HEK293 (cell line): ENCODE data around the gene SCAMP5.

ENCODE experiments used
- EGR2 ChIP-seq: fragments of 450-650 bp; formaldehyde crosslinking; IDR thresholded peaks from 2 replicates; pipeline ENCODE4 v1.5.1; 2016; ENCODE audit warnings: low read depth, missing biosample characterization, missing genetic modification characterization
- FEZF1 ChIP-seq: fragments of 450-650 bp; formaldehyde crosslinking; IDR thresholded peaks from 2 replicates; pipeline ENCODE4 v1.5.1; 2016; ENCODE audit warnings: missing biosample characterization, missing genetic modification characterization
- GLIS2 ChIP-seq: fragments of 450-650 bp; formaldehyde crosslinking; IDR thresholded peaks from 2 replicates; pipeline ENCODE4 v1.5.1; 2016; ENCODE audit warnings: missing biosample characterization, missing genetic modification characterization
- OVOL3 ChIP-seq: fragments of 450-650 bp; formaldehyde crosslinking; IDR thresholded peaks from 2 replicates; pipeline ENCODE4 v1.5.1; 2016; ENCODE audit warnings: missing biosample characterization, missing genetic modification characterization
- RBAK ChIP-seq: fragments of 450-650 bp; formaldehyde crosslinking; IDR thresholded peaks from 2 replicates; pipeline ENCODE4 v1.5.1; 2016; ENCODE audit warnings: missing biosample characterization, missing genetic modification characterization
- SCRT2 ChIP-seq: fragments of 450-650 bp; formaldehyde crosslinking; IDR thresholded peaks from 2 replicates; pipeline ENCODE4 v1.5.1; 2016; ENCODE audit warnings: missing biosample characterization, missing genetic modification characterization
- SP7 ChIP-seq: fragments of 450-650 bp; formaldehyde crosslinking; IDR thresholded peaks from 2 replicates; pipeline ENCODE4 v1.5.1; 2016; ENCODE audit warnings: missing biosample characterization, missing genetic modification characterization
- TRIM28 ChIP-seq: IDR thresholded peaks from 2 replicates; pipeline ENCODE4 v1.6.1; 2011; ENCODE audit warnings: low read length, control low read depth, borderline replicate concordance
- ZBTB7A ChIP-seq: fragments of 450-650 bp; formaldehyde crosslinking; IDR thresholded peaks from 2 replicates; pipeline ENCODE4 v1.5.1; 2016; ENCODE audit warnings: low read depth, missing biosample characterization, missing genetic modification characterization
- ZEB2 ChIP-seq: fragments of 450-650 bp; formaldehyde crosslinking; IDR thresholded peaks from 2 replicates; pipeline ENCODE4 v1.5.1; 2016; ENCODE audit warnings: missing biosample characterization, missing genetic modification characterization
- ZFHX2 ChIP-seq: fragments of 450-650 bp; formaldehyde crosslinking; conservative IDR thresholded peaks from 2 replicates; pipeline ENCODE4 v1.5.1; 2016; ENCODE audit warnings: missing biosample characterization, missing genetic modification characterization
- ZNF112 ChIP-seq: fragments of 450-650 bp; formaldehyde crosslinking; IDR thresholded peaks from 2 replicates; pipeline ENCODE4 v1.5.0; 2017; ENCODE audit warnings: missing biosample characterization, missing genetic modification characterization
- ZNF132 ChIP-seq: fragments of 450-650 bp; formaldehyde crosslinking; IDR thresholded peaks from 2 replicates; pipeline ENCODE4 v1.5.1; 2017; ENCODE audit warnings: missing biosample characterization, missing genetic modification characterization, borderline replicate concordance
- ZNF292 ChIP-seq: fragments of 450-650 bp; formaldehyde crosslinking; IDR thresholded peaks from 2 replicates; pipeline ENCODE4 v1.5.1; 2016; ENCODE audit warnings: low read depth, missing biosample characterization, missing genetic modification characterization, borderline replicate concordance
- ZNF335 ChIP-seq: fragments of 450-650 bp; formaldehyde crosslinking; conservative IDR thresholded peaks from 2 replicates; pipeline ENCODE4 v1.5.1; 2016; ENCODE audit warnings: missing biosample characterization, missing genetic modification characterization
- ZNF433 ChIP-seq: fragments of 450-650 bp; formaldehyde crosslinking; IDR thresholded peaks from 2 replicates; pipeline ENCODE4 v1.5.1; 2016; ENCODE audit warnings: missing biosample characterization, missing genetic modification characterization, low read depth
- ZNF529 ChIP-seq: fragments of 450-650 bp; formaldehyde crosslinking; IDR thresholded peaks from 2 replicates; pipeline ENCODE4 v1.5.1; 2017; ENCODE audit warnings: missing genetic modification characterization, missing biosample characterization; ENCODE audit not compliant: insufficient replicate concordance
- ZNF560 ChIP-seq: fragments of 450-650 bp; formaldehyde crosslinking; IDR thresholded peaks from 2 replicates; pipeline ENCODE4 v1.5.1; 2017; ENCODE audit warnings: missing biosample characterization, missing genetic modification characterization, borderline replicate concordance
- ZNF561 ChIP-seq: fragments of 450-650 bp; IDR thresholded peaks from 2 replicates; pipeline ENCODE4 v1.5.1; 2018; ENCODE audit warnings: missing biosample characterization, missing genetic modification characterization, borderline replicate concordance
- ZNF660 ChIP-seq: fragments of 450-650 bp; IDR thresholded peaks from 2 replicates; pipeline ENCODE4 v1.5.1; 2018; ENCODE audit warnings: missing biosample characterization, mild to moderate bottlenecking, missing genetic modification characterization
- ZNF777 ChIP-seq: fragments of 450-650 bp; formaldehyde crosslinking; IDR thresholded peaks from 2 replicates; pipeline ENCODE4 v1.5.1; 2017; ENCODE audit warnings: missing biosample characterization, missing genetic modification characterization, borderline replicate concordance
- ZNF792 ChIP-seq: fragments of 450-650 bp; formaldehyde crosslinking; IDR thresholded peaks from 2 replicates; pipeline ENCODE4 v1.5.1; 2016; ENCODE audit warnings: missing biosample characterization, missing genetic modification characterization
- TF ChIP-seq, protein P1 (sequence below): fragments of 450-650 bp; formaldehyde crosslinking; IDR thresholded peaks from 2 replicates; pipeline ENCODE4 v1.5.1; 2016; ENCODE audit warnings: missing biosample characterization, missing genetic modification characterization
- TF ChIP-seq, protein P2 (sequence below): fragments of 450-650 bp; formaldehyde crosslinking; IDR thresholded peaks from 2 replicates; pipeline ENCODE4 v1.5.1; 2016; ENCODE audit warnings: missing biosample characterization, missing genetic modification characterization
- TF ChIP-seq, protein P3 (sequence below): fragments of 450-650 bp; formaldehyde crosslinking; IDR thresholded peaks from 2 replicates; pipeline ENCODE4 v1.5.1; 2016; ENCODE audit warnings: missing biosample characterization, missing genetic modification characterization
- TF ChIP-seq, protein P4 (sequence below): fragments of 450-650 bp; formaldehyde crosslinking; IDR thresholded peaks from 2 replicates; pipeline ENCODE4 v1.5.1; 2016; ENCODE audit warnings: missing biosample characterization, missing genetic modification characterization
- TF ChIP-seq, protein P5 (sequence below): fragments of 450-650 bp; formaldehyde crosslinking; conservative IDR thresholded peaks from 2 replicates; pipeline ENCODE4 v1.5.1; 2016; ENCODE audit warnings: low read depth, missing biosample characterization, missing genetic modification characterization
- TF ChIP-seq, protein P6 (sequence below): fragments of 450-650 bp; formaldehyde crosslinking; IDR thresholded peaks from 2 replicates; pipeline ENCODE4 v1.5.1; 2017; ENCODE audit warnings: missing biosample characterization, missing genetic modification characterization

The SCAMP5 gene

DNA sequence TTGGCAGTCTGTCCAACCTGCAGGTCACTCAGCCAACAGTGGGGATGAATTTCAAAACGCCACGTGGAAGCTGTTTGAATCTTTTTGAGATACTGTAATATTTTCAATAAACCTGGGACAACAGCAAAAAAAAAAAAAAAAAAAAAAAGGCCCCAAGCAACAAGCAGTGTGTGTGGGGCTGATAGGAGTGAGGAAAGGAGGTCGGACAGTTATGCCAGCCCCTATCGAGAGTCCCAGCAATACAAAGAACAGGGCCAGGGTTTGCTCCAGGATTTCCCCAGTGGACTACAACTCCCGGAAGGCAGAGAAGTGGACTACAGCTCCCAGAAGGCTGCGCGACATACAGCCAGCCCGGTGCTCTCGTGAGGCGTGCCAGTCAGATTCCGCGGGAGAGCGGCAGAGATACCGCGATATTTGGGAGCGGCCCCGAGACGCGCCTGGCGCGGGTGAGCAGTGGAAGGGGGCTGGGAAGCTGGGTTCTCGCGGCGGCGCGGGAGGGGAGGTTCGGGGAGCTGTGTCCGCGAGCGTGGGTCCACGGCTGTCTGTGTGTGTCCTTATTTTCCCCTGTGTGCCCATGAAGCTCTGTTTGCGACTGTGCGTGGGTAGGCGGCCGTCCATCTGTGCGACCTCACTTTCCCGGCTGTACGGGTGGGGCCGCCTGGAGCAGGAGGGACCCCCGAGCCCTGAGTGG lies 28.0 kb downstream of the SCAMP5 start, which contains the start of gene PPCDC (continued):
- TF ChIP-seq, protein P1, sequence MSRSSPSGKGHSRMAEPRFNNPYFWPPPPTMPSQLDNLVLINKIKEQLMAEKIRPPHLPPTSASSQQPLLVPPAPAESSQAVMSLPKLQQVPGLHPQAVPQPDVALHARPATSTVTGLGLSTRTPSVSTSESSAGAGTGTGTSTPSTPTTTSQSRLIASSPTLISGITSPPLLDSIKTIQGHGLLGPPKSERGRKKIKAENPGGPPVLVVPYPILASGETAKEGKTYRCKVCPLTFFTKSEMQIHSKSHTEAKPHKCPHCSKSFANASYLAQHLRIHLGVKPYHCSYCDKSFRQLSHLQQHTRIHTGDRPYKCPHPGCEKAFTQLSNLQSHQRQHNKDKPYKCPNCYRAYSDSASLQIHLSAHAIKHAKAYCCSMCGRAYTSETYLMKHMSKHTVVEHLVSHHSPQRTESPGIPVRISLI (tag by site-specific recombination) = no peak; the same call in 1 of the 2 replicates
- peak; percentile 77; the same call in 1 of the 2 replicates for TF ChIP-seq ZNF792 (tag by site-specific recombination)
- peak; percentile 94 for TF ChIP-seq ZNF335 (tag by site-specific recombination)
- TF ChIP-seq, protein P2, sequence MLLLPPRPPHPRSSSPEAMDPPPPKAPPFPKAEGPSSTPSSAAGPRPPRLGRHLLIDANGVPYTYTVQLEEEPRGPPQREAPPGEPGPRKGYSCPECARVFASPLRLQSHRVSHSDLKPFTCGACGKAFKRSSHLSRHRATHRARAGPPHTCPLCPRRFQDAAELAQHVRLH (tag by site-specific recombination) = no peak; the same call in none of the 2 replicates
- TF ChIP-seq EGR2 = peak; percentile 49
- peak; percentile 94 for TF ChIP-seq SP7
- TF ChIP-seq, protein P3, sequence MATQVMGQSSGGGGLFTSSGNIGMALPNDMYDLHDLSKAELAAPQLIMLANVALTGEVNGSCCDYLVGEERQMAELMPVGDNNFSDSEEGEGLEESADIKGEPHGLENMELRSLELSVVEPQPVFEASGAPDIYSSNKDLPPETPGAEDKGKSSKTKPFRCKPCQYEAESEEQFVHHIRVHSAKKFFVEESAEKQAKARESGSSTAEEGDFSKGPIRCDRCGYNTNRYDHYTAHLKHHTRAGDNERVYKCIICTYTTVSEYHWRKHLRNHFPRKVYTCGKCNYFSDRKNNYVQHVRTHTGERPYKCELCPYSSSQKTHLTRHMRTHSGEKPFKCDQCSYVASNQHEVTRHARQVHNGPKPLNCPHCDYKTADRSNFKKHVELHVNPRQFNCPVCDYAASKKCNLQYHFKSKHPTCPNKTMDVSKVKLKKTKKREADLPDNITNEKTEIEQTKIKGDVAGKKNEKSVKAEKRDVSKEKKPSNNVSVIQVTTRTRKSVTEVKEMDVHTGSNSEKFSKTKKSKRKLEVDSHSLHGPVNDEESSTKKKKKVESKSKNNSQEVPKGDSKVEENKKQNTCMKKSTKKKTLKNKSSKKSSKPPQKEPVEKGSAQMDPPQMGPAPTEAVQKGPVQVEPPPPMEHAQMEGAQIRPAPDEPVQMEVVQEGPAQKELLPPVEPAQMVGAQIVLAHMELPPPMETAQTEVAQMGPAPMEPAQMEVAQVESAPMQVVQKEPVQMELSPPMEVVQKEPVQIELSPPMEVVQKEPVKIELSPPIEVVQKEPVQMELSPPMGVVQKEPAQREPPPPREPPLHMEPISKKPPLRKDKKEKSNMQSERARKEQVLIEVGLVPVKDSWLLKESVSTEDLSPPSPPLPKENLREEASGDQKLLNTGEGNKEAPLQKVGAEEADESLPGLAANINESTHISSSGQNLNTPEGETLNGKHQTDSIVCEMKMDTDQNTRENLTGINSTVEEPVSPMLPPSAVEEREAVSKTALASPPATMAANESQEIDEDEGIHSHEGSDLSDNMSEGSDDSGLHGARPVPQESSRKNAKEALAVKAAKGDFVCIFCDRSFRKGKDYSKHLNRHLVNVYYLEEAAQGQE (tag by site-specific recombination) = peak; percentile 55; the same call in 1 of the 2 replicates
- peak; percentile 65; the same call in 1 of the 2 replicates for TF ChIP-seq ZNF660 (tag by site-specific recombination)
- TF ChIP-seq ZNF529 (tag by site-specific recombination) = no peak
- no peak for TF ChIP-seq ZNF560 (tag by site-specific recombination)
- no peak for TF ChIP-seq SCRT2 (tag by site-specific recombination)
- TF ChIP-seq, protein P4, sequence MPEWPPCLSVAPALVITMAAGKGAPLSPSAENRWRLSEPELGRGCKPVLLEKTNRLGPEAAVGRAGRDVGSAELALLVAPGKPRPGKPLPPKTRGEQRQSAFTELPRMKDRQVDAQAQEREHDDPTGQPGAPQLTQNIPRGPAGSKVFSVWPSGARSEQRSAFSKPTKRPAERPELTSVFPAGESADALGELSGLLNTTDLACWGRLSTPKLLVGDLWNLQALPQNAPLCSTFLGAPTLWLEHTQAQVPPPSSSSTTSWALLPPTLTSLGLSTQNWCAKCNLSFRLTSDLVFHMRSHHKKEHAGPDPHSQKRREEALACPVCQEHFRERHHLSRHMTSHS (tag by site-specific recombination) = no peak
- TF ChIP-seq OVOL3 = peak; percentile 62; the same call in 1 of the 2 replicates
- no peak for TF ChIP-seq ZNF777 (tag by site-specific recombination)
- no peak; the same call in 1 of the 2 replicates for TF ChIP-seq FEZF1
- TF ChIP-seq ZNF132 (tag by site-specific recombination) = no peak
- no peak for TF ChIP-seq ZNF433
- peak; percentile 75 for TF ChIP-seq ZEB2 (tag by site-specific recombination)
- TF ChIP-seq ZNF112 = no peak
- TF ChIP-seq RBAK (tag by site-specific recombination) = no peak
- TF ChIP-seq ZFHX2 (tag by site-specific recombination) = peak; percentile 69
- peak; percentile 50; the same call in 1 of the 2 replicates for TF ChIP-seq ZNF561 (tag by site-specific recombination)
- TF ChIP-seq TRIM28 = no peak
- no peak for TF ChIP-seq ZNF292 (tag by site-specific recombination)
- TF ChIP-seq, protein P5, sequence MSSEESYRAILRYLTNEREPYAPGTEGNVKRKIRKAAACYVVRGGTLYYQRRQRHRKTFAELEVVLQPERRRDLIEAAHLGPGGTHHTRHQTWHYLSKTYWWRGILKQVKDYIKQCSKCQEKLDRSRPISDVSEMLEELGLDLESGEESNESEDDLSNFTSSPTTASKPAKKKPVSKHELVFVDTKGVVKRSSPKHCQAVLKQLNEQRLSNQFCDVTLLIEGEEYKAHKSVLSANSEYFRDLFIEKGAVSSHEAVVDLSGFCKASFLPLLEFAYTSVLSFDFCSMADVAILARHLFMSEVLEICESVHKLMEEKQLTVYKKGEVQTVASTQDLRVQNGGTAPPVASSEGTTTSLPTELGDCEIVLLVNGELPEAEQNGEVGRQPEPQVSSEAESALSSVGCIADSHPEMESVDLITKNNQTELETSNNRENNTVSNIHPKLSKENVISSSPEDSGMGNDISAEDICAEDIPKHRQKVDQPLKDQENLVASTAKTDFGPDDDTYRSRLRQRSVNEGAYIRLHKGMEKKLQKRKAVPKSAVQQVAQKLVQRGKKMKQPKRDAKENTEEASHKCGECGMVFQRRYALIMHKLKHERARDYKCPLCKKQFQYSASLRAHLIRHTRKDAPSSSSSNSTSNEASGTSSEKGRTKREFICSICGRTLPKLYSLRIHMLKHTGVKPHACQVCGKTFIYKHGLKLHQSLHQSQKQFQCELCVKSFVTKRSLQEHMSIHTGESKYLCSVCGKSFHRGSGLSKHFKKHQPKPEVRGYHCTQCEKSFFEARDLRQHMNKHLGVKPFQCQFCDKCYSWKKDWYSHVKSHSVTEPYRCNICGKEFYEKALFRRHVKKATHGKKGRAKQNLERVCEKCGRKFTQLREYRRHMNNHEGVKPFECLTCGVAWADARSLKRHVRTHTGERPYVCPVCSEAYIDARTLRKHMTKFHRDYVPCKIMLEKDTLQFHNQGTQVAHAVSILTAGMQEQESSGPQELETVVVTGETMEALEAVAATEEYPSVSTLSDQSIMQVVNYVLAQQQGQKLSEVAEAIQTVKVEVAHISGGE = no peak; the same call in 1 of the 2 replicates
- TF ChIP-seq, protein P6, sequence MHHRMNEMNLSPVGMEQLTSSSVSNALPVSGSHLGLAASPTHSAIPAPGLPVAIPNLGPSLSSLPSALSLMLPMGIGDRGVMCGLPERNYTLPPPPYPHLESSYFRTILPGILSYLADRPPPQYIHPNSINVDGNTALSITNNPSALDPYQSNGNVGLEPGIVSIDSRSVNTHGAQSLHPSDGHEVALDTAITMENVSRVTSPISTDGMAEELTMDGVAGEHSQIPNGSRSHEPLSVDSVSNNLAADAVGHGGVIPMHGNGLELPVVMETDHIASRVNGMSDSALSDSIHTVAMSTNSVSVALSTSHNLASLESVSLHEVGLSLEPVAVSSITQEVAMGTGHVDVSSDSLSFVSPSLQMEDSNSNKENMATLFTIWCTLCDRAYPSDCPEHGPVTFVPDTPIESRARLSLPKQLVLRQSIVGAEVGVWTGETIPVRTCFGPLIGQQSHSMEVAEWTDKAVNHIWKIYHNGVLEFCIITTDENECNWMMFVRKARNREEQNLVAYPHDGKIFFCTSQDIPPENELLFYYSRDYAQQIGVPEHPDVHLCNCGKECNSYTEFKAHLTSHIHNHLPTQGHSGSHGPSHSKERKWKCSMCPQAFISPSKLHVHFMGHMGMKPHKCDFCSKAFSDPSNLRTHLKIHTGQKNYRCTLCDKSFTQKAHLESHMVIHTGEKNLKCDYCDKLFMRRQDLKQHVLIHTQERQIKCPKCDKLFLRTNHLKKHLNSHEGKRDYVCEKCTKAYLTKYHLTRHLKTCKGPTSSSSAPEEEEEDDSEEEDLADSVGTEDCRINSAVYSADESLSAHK (tag by site-specific recombination) = no peak
- peak; percentile 94 for TF ChIP-seq ZBTB7A (tag by site-specific recombination)
- TF ChIP-seq GLIS2 (tag by site-specific recombination) = peak; percentile 51
